Measurements from ENCODE around the gene UBALD2. TPM values are rescaled to one million over a fixed set of nuclear protein-coding genes. Genes with fewer than 3 reads are reported as not detected.

The UBALD2 gene
- polyA plus RNA-seq (9.4 to 33.9 TPM (median 28.7 TPM) in 3 replicates), polyA minus RNA-seq (5.9 to 16.6 TPM (median 8.9 TPM) in 3 replicates)
- polyA plus RNA-seq (2011; ENCODE audit: low read depth), result 6.8 TPM
- polyA plus RNA-seq (2011; cell fraction: cytosol; rRNA removed), result 11.8 and 17.0 TPM in 2 replicates
- polyA plus RNA-seq (2011; cell fraction: nucleus; rRNA removed), result 7.4 and 8.5 TPM in 2 replicates
- 23.6 and 57.0 TPM in 2 replicates for polyA plus RNA-seq (2012; ENCODE audit: low replicate concordance)
- polyA minus RNA-seq (2011; cell fraction: cytosol; rRNA and poly(A)+ RNA removed), result 31.7 TPM
- polyA minus RNA-seq (2011; cell fraction: nucleus; rRNA and poly(A)+ RNA removed), result 5.0 and 8.5 TPM in 2 replicates

DNA sequence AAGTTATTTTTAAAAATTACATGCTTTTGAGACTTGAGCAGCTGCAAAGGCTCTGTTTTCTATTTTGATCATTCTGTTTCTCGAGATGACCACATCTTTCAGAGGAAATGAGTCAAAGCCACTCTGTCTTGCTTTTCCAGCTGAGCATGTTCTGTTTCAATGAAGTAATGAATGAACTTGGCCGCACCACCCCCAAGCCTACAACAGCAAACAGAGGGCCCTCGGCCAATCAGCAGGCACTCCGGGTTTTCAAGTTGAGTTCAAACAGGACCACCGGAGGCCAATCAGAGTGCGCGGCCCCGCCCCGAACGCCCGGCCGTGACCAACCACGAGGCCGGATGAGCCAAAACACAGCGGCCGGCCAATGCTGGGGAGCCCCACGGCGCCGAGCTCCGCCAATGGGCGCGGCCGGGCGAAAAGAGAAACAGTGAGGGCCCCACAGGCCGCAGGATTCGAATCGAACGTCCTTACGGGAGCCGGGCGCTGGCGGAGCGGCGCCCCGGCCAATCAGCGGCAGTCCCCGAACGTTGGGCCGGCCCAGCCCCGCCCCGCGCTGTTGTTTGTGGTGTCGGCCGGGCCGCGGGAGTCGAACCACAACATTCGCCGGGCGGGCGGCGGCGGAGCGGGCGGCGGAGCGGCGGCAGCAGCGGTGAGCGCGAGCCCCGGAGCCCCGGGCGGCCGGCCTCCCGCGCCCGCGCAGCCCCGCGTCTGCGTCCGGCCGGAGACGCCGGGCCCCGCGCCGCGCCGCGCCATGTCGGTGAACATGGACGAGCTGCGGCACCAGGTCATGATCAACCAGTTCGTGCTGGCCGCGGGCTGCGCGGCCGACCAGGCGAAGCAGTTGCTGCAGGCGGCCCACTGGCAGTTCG, at the start of gene UBALD2:
Gene UBALD2, plus strand, starts transcription at position 594 of the 869 bp plus-strand sequence. Its CDS starts 158 bp downstream, at position 752.
- no peaks in the 10 kb centered on the region for H3K27me3 ChIP-seq (ENCODE audit: control insufficient read depth, extremely low read depth, insufficient read depth, low read length)
- H3K9me3 ChIP-seq (ENCODE audit: control insufficient read depth, low read depth, low read length), result no peaks in the 10 kb centered on the region
- H3K79me2 ChIP-seq (ENCODE audit: control insufficient read depth, insufficient read depth, low read length), result peaks cover 22% of the 10 kb centered on the region
- dilution Hi-C loops (cut with MboI; ENCODE audit: extremely low pct_ligation_motif_present, low sequenced_read_pairs), result no loop called here
- no peaks in the 10 kb centered on the region for H4K20me1 ChIP-seq (ENCODE audit: control insufficient read depth, extremely low read depth, insufficient read depth, low read length)
- H3K9me1 ChIP-seq (ENCODE audit: control insufficient read depth, extremely low read depth, insufficient read depth, low read length), result peaks cover 2% of the 10 kb centered on the region
- no peak for TF ChIP-seq EZH2 (IDR thresholded peaks at IDR 0.05; ENCODE audit: low read length)
- TF ChIP-seq, protein P1, sequence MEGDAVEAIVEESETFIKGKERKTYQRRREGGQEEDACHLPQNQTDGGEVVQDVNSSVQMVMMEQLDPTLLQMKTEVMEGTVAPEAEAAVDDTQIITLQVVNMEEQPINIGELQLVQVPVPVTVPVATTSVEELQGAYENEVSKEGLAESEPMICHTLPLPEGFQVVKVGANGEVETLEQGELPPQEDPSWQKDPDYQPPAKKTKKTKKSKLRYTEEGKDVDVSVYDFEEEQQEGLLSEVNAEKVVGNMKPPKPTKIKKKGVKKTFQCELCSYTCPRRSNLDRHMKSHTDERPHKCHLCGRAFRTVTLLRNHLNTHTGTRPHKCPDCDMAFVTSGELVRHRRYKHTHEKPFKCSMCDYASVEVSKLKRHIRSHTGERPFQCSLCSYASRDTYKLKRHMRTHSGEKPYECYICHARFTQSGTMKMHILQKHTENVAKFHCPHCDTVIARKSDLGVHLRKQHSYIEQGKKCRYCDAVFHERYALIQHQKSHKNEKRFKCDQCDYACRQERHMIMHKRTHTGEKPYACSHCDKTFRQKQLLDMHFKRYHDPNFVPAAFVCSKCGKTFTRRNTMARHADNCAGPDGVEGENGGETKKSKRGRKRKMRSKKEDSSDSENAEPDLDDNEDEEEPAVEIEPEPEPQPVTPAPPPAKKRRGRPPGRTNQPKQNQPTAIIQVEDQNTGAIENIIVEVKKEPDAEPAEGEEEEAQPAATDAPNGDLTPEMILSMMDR (optimal IDR thresholded peaks at IDR 0.05 in 1 of 3, IDR thresholded peaks at IDR 0.05 in 1 of 3, conservative IDR thresholded peaks at IDR 0.05 in 1 of 3; ENCODE audit: extremely low read depth in 1 of 3, insufficient read depth in 2 of 3, low read length in 3 of 3), result no peak
- peak within 1 kb of the TSS; percentile 90 for H3K27ac ChIP-seq (ENCODE audit: control insufficient read depth, insufficient read depth, low read length)
- H3K4me1 ChIP-seq (ENCODE audit: control insufficient read depth, extremely low read depth, insufficient read depth, low read length), result peaks cover 58% of the 10 kb centered on the region
- H3K36me3 ChIP-seq (ENCODE audit: control insufficient read depth in 2 of 2, extremely low read depth in 1 of 2, insufficient read depth in 2 of 2, low read length in 2 of 2), result peaks cover 4 to 11% of the 10 kb centered on the region in 2 experiments
- H3K4me2 ChIP-seq (ENCODE audit: control insufficient read depth, extremely low read depth, insufficient read depth, low read depth, low read length), result peak within 1 kb of the TSS; percentile 89
- H3K9ac ChIP-seq (ENCODE audit: control insufficient read depth, extremely low read depth, insufficient read depth, low read length), result peak within 1 kb of the TSS; percentile 83
- peak; percentile 43 for FAIRE-seq
- peak within 1 kb of the TSS; percentile 40 for H2AFZ ChIP-seq (ENCODE audit: control insufficient read depth, low read length)
- H3K4me3 ChIP-seq (ENCODE audit: control insufficient read depth in 2 of 3, extremely low read depth in 1 of 3, insufficient read depth in 2 of 3, low read depth in 1 of 3, low read length in 3 of 3), result peak within 1 kb of the TSS; percentile 70 to 84 (median 78)
- DNase-seq (ENCODE audit: low read depth, low spot score), result peak; percentile 99

DNA sequence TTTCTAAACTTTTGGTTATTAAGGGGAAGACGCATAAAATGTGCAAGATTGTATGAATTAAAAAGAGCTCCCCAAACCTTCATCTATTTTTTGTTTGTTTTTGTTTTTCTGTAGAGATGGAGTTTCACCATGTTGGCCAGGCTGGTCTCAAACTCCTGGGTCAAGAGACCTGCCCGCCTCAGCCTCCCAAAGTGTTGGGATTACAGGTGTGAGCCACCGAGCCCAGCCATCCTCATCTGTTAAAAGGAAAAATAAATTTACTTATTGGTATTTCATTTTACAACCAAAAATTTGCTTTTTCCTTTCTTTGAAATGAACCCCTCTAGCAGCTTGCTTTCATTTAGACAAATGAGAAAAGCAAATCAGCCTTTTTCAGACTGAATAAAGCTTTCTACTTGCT, 48.1 kb upstream of the UBALD2 start:
- Histone ChIP-seq H3K9me3 (ENCODE audit: control insufficient read depth, low read depth, low read length) (no peaks in the 10 kb centered on the region), H3K27ac (ENCODE audit: control insufficient read depth, insufficient read depth, low read length) (no peak overlapping the region), H3K4me3 (ENCODE audit: control insufficient read depth in 2 of 3, extremely low read depth in 1 of 3, insufficient read depth in 2 of 3, low read depth in 1 of 3, low read length in 3 of 3) (no peak overlapping the region), H2AFZ (ENCODE audit: control insufficient read depth, low read length) (no peak overlapping the region), H3K36me3 (ENCODE audit: control insufficient read depth in 2 of 2, extremely low read depth in 1 of 2, insufficient read depth in 2 of 2, low read length in 2 of 2) (no peaks in the 10 kb centered on the region), H3K9ac (ENCODE audit: control insufficient read depth, extremely low read depth, insufficient read depth, low read length) (no peak overlapping the region), H3K27me3 (ENCODE audit: control insufficient read depth, extremely low read depth, insufficient read depth, low read length) (no peaks in the 10 kb centered on the region), H3K4me1 (ENCODE audit: control insufficient read depth, extremely low read depth, insufficient read depth, low read length) (no peaks in the 10 kb centered on the region), H3K4me2 (ENCODE audit: control insufficient read depth, extremely low read depth, insufficient read depth, low read depth, low read length) (no peak overlapping the region), H3K79me2 (ENCODE audit: control insufficient read depth, insufficient read depth, low read length) (no peaks in the 10 kb centered on the region), H3K9me1 (ENCODE audit: control insufficient read depth, extremely low read depth, insufficient read depth, low read length) (no peaks in the 10 kb centered on the region), H4K20me1 (ENCODE audit: control insufficient read depth, extremely low read depth, insufficient read depth, low read length) (no peaks in the 10 kb centered on the region)
- DNase-seq (ENCODE audit: low read depth, low spot score) (no peak), FAIRE-seq (no peak)
- no peak for TF ChIP-seq EZH2 (IDR thresholded peaks at IDR 0.05; ENCODE audit: low read length)
- TF ChIP-seq, protein P1 (optimal IDR thresholded peaks at IDR 0.05 in 1 of 3, IDR thresholded peaks at IDR 0.05 in 1 of 3, conservative IDR thresholded peaks at IDR 0.05 in 1 of 3; ENCODE audit: extremely low read depth in 1 of 3, insufficient read depth in 2 of 3, low read length in 3 of 3), result no peak
- dilution Hi-C loops (cut with MboI; ENCODE audit: extremely low pct_ligation_motif_present, low sequenced_read_pairs), result no loop called here

Data from keratinocyte (primary cell).